GM23338 (cell line): ENCODE results near the gene PXMP2. TPM values are rescaled to one million over a fixed set of nuclear protein-coding genes. Genes with fewer than 3 reads are reported as not detected.

Experiments used
- ATAC-seq: fragments of 200-7000 bp; cut with Tn5 transposase; 3 replicates; pipeline ENCODE4 v1.9.1; 2020
- DNase-seq: peaks from one replicate; pipeline ENCODE4 v3.0.0-alpha.2; 2015; ENCODE audit warnings: low spot score
- H2AFZ ChIP-seq: fragments of 200-600 bp; sonication (generic); 2 replicates; pipeline ENCODE4 v1.8.0; 2016; ENCODE audit warnings: antibody characterized with exemption, mild to moderate bottlenecking, moderate library complexity
- H3F3A ChIP-seq: fragments of 200-600 bp; sonication (generic); replicated peaks from 2 replicates; pipeline ENCODE4 v1.8.0; 2017; ENCODE audit warnings: antibody characterized with exemption, mixed run types, low read depth
- H3K27ac ChIP-seq: fragments of 200-600 bp; sonication (generic); 2 replicates; pipeline ENCODE4 v1.6.1; 2016; ENCODE audit warnings: low read depth
- H3K27me3 ChIP-seq: fragments of 200-600 bp; sonication (generic); 2 replicates; pipeline ENCODE4 v1.8.0; 2016; ENCODE audit warnings: mild to moderate bottlenecking, mixed run types, moderate library complexity; ENCODE audit not compliant: insufficient read depth
- H3K36me3 ChIP-seq: fragments of 200-600 bp; sonication (generic); 2 replicates; pipeline ENCODE4 v1.8.0; 2016; ENCODE audit warnings: mild to moderate bottlenecking; ENCODE audit not compliant: insufficient read depth
- H3K4me1 ChIP-seq: fragments of 200-600 bp; sonication (generic); 2 replicates; pipeline ENCODE4 v1.8.0; 2016; ENCODE audit warnings: mild to moderate bottlenecking, moderate library complexity; ENCODE audit not compliant: insufficient read depth
- H3K4me2 ChIP-seq: fragments of 200-600 bp; sonication (generic); 2 replicates; pipeline ENCODE4 v1.7.1; 2017; ENCODE audit warnings: mixed run types
- H3K4me3 ChIP-seq: fragments of 200-600 bp; sonication (generic); 2 replicates; pipeline ENCODE4 v1.6.1; 2016; ENCODE audit warnings: mixed run types
- H3K79me2 ChIP-seq: fragments of 200-600 bp; sonication (generic); replicated peaks from 2 replicates; pipeline ENCODE4 v1.8.0; 2017; ENCODE audit warnings: mild to moderate bottlenecking; ENCODE audit not compliant: insufficient read depth
- H3K9me2 ChIP-seq: fragments of 200-600 bp; sonication (generic); 2 replicates; pipeline ENCODE4 v1.8.0; 2017; ENCODE audit not compliant: insufficient read depth
- H4K20me1 ChIP-seq: fragments of 200-600 bp; sonication (generic); replicated peaks from 2 replicates; pipeline ENCODE4 v1.8.0; 2017; ENCODE audit warnings: mild to moderate bottlenecking; ENCODE audit not compliant: insufficient read depth
- H3K27ac Mint-ChIP-seq: 2 replicates; pipeline ENCODE4 v1.8.0; 2020; ENCODE audit warnings: inconsistent platforms, mild to moderate bottlenecking, moderate library complexity, mixed read lengths
- H3K27me3 Mint-ChIP-seq: 3 replicates; pipeline ENCODE4 v1.8.0; 2022; ENCODE audit warnings: low read depth, mild to moderate bottlenecking, moderate library complexity, mixed read lengths, inconsistent platforms; ENCODE audit not compliant: insufficient read depth, poor library complexity
- H3K36me3 Mint-ChIP-seq: 3 replicates; pipeline ENCODE4 v1.8.0; 2021; ENCODE audit warnings: low read depth, mild to moderate bottlenecking, inconsistent platforms, moderate library complexity, mixed read lengths
- H3K4me1 Mint-ChIP-seq: 3 replicates; pipeline ENCODE4 v1.8.0; 2020; ENCODE audit warnings: mild to moderate bottlenecking, inconsistent platforms, mixed read lengths
- H3K4me3 Mint-ChIP-seq: 3 replicates; pipeline ENCODE4 v1.8.0; 2021; ENCODE audit warnings: moderate library complexity, mild to moderate bottlenecking, inconsistent platforms, mixed read lengths
- H3K9me3 Mint-ChIP-seq: 3 replicates; pipeline ENCODE4 v1.8.0; 2020; ENCODE audit warnings: moderate library complexity, mild to moderate bottlenecking, inconsistent platforms, mixed read lengths
- CREB1 ChIP-seq: fragments of 250-450 bp; sonication (Bioruptor Pico); IDR thresholded peaks from 2 replicates; pipeline ENCODE4 v1.5.0; 2020; ENCODE audit warnings: low read depth, mild to moderate bottlenecking, moderate library complexity
- EZH2 ChIP-seq: fragments of 200-600 bp; sonication (generic); IDR thresholded peaks from one replicate; pipeline ENCODE4 v1.8.0; 2017; ENCODE audit warnings: antibody characterized with exemption, mild to moderate bottlenecking, low read depth; ENCODE audit not compliant: unreplicated experiment
- NANOG ChIP-seq: IDR thresholded peaks from 2 replicates; pipeline ENCODE4 v1.6.1; 2016; ENCODE audit warnings: antibody characterized with exemption, borderline replicate concordance
- POLR2AphosphoS5 ChIP-seq: IDR thresholded peaks from 2 replicates; pipeline ENCODE4 v1.6.1; 2016; ENCODE audit warnings: antibody characterized with exemption, low read depth
- ZNF114 ChIP-seq: fragments of 250-450 bp; sonication (Bioruptor Pico); IDR thresholded peaks from 2 replicates; pipeline ENCODE4 v1.5.0; 2020; ENCODE audit warnings: mild to moderate bottlenecking, moderate library complexity
- polyA plus RNA-seq: library from polyadenylated mRNA; unstranded; fragments of >200 nt; fragmentation: Nextera tagmentation; extraction: Ambion mirVana; gene quantifications from 2 replicates; pipeline ENCODE4 v1.2.1, GENCODE V29; 2016
- total RNA-seq: library from RNA; depleted of rRNA; stranded (reverse); fragments of >200 nt; shearing (Covaris generic); gene quantifications from 2 replicates; pipeline ENCODE4 v1.2.3, GENCODE V29; 2014
- TF ChIP-seq, protein P1 (sequence below): IDR thresholded peaks from 2 replicates; pipeline ENCODE4 v1.6.1; 2016; ENCODE audit warnings: antibody characterized with exemption
- TF ChIP-seq, protein P2 (sequence below), 2 experiments: fragments of 200-600 bp in 1 of 2; sonication (generic) in 1 of 2; conservative IDR thresholded peaks; 2 replicates each; pipeline versions ENCODE4 v1.5.1 to v1.6.1; 2016 to 2017; ENCODE audit warnings: antibody characterized with exemption in 2 of 2, low read depth in 2 of 2, mild to moderate bottlenecking in 2 of 2, moderate library complexity in 1 of 2
- TF ChIP-seq, protein P3 (sequence below): fragments of 250-450 bp; sonication (Bioruptor Pico); IDR thresholded peaks from 2 replicates; pipeline ENCODE4 v1.5.0; 2020; ENCODE audit warnings: mild to moderate bottlenecking, moderate library complexity

The PXMP2 gene
- total and polyA plus RNA-seq, 2 experiments from 2014 or later: 17.3 to 19.7 TPM

DNA sequence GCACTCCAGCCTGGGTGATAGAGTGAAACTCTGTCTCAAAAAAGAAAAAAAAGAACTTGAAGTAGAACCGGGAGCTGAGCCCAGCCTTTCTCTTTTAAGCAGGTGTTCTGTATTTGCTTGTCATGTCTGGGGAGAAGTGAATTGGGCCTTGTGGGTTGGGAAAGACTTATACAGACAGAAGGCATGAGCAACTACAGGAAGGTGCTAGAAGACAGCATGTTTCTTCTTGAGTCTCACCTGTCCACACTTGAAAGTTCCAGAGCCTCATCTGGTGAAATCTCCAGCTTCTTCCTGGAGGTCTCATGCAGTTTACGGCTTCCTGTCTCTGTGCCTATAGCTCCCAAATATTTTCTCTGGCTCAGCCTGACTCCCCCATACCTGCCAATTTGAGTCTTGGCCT, 25.7 kb downstream of the PXMP2 start (continued):
- TF ChIP-seq, protein P1, sequence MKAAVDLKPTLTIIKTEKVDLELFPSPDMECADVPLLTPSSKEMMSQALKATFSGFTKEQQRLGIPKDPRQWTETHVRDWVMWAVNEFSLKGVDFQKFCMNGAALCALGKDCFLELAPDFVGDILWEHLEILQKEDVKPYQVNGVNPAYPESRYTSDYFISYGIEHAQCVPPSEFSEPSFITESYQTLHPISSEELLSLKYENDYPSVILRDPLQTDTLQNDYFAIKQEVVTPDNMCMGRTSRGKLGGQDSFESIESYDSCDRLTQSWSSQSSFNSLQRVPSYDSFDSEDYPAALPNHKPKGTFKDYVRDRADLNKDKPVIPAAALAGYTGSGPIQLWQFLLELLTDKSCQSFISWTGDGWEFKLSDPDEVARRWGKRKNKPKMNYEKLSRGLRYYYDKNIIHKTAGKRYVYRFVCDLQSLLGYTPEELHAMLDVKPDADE: no peak
- TF ChIP-seq, protein P2, sequence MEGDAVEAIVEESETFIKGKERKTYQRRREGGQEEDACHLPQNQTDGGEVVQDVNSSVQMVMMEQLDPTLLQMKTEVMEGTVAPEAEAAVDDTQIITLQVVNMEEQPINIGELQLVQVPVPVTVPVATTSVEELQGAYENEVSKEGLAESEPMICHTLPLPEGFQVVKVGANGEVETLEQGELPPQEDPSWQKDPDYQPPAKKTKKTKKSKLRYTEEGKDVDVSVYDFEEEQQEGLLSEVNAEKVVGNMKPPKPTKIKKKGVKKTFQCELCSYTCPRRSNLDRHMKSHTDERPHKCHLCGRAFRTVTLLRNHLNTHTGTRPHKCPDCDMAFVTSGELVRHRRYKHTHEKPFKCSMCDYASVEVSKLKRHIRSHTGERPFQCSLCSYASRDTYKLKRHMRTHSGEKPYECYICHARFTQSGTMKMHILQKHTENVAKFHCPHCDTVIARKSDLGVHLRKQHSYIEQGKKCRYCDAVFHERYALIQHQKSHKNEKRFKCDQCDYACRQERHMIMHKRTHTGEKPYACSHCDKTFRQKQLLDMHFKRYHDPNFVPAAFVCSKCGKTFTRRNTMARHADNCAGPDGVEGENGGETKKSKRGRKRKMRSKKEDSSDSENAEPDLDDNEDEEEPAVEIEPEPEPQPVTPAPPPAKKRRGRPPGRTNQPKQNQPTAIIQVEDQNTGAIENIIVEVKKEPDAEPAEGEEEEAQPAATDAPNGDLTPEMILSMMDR (conservative IDR thresholded peaks at IDR 0.05; ENCODE audit: low read depth in 2 of 2): no peak

DNA sequence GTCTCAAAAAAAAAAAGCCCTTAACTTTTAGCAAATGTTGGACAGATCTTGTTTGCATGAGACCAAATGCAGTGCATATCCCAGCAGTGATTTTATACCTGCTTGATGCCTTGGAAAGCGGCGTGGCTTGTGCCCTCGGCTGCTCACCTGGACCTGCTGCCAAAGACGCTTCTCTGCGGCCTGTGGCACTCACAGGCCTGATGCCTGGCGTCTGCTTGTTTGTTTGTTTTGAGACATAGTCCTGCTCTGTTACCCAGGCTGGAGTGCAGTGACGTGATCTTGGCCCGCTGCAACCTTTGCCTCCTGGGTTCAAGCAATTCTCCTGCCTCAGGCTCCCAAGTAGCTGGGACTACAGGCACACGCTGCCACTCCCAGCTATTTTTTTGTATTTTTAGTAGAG, 28.5 kb downstream of the PXMP2 start:
- DNase-seq: no peak
- Histone ChIP-seq H4K20me1 (peaks cover 24% of the 10 kb centered on the region), H3K9me2 (no peaks in the 10 kb centered on the region), H3K4me2 (no peak overlapping the region), H3K27ac (no peak overlapping the region), H3K27me3 (no peaks in the 10 kb centered on the region), H3K79me2 (peaks cover 40% of the 10 kb centered on the region), H3F3A (peaks cover 25% of the 10 kb centered on the region), H3K4me1 (peaks cover 4% of the 10 kb centered on the region; the same call in 1 of the 2 replicates), H3K4me3 (no peak overlapping the region), H3K36me3 (peaks cover 7% of the 10 kb centered on the region; the same call in 1 of the 2 replicates), H2AFZ (no peak overlapping the region)
- Mint-ChIP-seq H3K27me3 (peaks cover 15% of the 10 kb centered on the region), H3K4me3 (no peak overlapping the region), H3K4me1 (no peaks in the 10 kb centered on the region), H3K36me3 (peaks cover 62% of the 10 kb centered on the region), H3K27ac (no peak overlapping the region), H3K9me3 (no peaks in the 10 kb centered on the region; the same call in 2 of the 3 replicates)
- no peak for ATAC-seq
- TF ChIP-seq EZH2 (no peak), ZNF114 (no peak)
- TF ChIP-seq, protein P1: no peak

DNA sequence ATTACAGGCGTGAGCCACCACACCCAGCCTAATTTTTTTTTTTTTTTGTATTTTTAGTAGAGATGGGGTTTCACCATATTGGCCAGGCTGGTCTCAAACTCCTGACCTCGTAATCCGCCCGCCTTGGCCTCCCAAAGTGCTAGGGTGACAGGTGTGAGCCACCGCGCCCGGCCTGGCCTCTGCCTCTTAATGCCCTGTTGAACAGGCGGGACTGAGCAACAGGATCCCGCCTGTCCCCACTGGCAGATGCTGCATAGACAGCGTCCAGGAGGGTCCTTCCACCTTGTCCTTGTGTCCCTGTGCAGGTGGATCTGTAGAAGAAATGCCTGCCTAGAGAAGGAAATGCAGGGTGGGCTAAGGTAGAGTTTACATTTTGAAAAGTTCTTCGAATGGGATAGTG, 29.0 kb downstream of the PXMP2 start:
- Histone ChIP-seq H3K27me3 (no peaks in the 10 kb centered on the region), H3F3A (peaks cover 28% of the 10 kb centered on the region), H3K79me2 (peaks cover 38% of the 10 kb centered on the region), H3K27ac (no peak overlapping the region), H3K4me3 (no peak overlapping the region), H3K36me3 (peaks cover 7% of the 10 kb centered on the region; the same call in 1 of the 2 replicates), H4K20me1 (peaks cover 24% of the 10 kb centered on the region), H2AFZ (no peak overlapping the region), H3K4me2 (no peak overlapping the region), H3K4me1 (peaks cover 4% of the 10 kb centered on the region; the same call in 1 of the 2 replicates), H3K9me2 (no peaks in the 10 kb centered on the region)
- no peak for DNase-seq
- H3K27me3 Mint-ChIP-seq: peaks cover 15% of the 10 kb centered on the region
- H3K9me3 Mint-ChIP-seq: no peaks in the 10 kb centered on the region; the same call in 2 of the 3 replicates
- H3K36me3 Mint-ChIP-seq: peaks cover 67% of the 10 kb centered on the region
- no peak for ATAC-seq
- TF ChIP-seq NANOG: no peak
- no peak for TF ChIP-seq EZH2
- TF ChIP-seq, protein P3, sequence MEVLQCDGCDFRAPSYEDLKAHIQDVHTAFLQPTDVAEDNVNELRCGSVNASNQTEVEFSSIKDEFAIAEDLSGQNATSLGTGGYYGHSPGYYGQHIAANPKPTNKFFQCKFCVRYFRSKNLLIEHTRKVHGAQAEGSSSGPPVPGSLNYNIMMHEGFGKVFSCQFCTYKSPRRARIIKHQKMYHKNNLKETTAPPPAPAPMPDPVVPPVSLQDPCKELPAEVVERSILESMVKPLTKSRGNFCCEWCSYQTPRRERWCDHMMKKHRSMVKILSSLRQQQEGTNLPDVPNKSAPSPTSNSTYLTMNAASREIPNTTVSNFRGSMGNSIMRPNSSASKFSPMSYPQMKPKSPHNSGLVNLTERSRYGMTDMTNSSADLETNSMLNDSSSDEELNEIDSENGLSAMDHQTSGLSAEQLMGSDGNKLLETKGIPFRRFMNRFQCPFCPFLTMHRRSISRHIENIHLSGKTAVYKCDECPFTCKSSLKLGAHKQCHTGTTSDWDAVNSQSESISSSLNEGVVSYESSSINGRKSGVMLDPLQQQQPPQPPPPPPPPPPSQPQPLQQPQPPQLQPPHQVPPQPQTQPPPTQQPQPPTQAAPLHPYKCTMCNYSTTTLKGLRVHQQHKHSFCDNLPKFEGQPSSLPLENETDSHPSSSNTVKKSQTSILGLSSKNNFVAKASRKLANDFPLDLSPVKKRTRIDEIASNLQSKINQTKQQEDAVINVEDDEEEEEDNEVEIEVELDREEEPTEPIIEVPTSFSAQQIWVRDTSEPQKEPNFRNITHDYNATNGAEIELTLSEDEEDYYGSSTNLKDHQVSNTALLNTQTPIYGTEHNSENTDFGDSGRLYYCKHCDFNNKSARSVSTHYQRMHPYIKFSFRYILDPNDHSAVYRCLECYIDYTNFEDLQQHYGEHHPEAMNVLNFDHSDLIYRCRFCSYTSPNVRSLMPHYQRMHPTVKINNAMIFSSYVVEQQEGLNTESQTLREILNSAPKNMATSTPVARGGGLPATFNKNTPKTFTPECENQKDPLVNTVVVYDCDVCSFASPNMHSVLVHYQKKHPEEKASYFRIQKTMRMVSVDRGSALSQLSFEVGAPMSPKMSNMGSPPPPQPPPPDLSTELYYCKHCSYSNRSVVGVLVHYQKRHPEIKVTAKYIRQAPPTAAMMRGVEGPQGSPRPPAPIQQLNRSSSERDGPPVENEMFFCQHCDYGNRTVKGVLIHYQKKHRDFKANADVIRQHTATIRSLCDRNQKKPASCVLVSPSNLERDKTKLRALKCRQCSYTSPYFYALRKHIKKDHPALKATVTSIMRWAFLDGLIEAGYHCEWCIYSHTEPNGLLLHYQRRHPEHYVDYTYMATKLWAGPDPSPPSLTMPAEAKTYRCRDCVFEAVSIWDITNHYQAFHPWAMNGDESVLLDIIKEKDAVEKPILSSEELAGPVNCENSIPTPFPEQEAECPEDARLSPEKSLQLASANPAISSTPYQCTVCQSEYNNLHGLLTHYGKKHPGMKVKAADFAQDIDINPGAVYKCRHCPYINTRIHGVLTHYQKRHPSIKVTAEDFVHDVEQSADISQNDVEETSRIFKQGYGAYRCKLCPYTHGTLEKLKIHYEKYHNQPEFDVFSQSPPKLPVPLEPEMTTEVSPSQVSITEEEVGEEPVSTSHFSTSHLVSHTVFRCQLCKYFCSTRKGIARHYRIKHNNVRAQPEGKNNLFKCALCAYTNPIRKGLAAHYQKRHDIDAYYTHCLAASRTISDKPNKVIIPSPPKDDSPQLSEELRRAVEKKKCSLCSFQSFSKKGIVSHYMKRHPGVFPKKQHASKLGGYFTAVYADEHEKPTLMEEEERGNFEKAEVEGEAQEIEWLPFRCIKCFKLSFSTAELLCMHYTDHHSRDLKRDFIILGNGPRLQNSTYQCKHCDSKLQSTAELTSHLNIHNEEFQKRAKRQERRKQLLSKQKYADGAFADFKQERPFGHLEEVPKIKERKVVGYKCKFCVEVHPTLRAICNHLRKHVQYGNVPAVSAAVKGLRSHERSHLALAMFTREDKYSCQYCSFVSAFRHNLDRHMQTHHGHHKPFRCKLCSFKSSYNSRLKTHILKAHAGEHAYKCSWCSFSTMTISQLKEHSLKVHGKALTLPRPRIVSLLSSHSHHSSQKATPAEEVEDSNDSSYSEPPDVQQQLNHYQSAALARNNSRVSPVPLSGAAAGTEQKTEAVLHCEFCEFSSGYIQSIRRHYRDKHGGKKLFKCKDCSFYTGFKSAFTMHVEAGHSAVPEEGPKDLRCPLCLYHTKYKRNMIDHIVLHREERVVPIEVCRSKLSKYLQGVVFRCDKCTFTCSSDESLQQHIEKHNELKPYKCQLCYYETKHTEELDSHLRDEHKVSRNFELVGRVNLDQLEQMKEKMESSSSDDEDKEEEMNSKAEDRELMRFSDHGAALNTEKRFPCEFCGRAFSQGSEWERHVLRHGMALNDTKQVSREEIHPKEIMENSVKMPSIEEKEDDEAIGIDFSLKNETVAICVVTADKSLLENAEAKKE (CRISPR knock-in tag): no peak
- TF ChIP-seq ZNF114: no peak
- TF ChIP-seq, protein P1: no peak
- no peak for TF ChIP-seq POLR2AphosphoS5
- no peak for TF ChIP-seq CREB1 (CRISPR knock-in tag)
- no peak overlapping the region for H3K4me3 Mint-ChIP-seq
- H3K4me1 Mint-ChIP-seq: no peaks in the 10 kb centered on the region
- no peak overlapping the region for H3K27ac Mint-ChIP-seq
